HG03280 (cell line): ENCODE results near the gene PRORP.
A peak's percentile ranks its signal among the peaks of the same experiment; 100 is the strongest.
"Not testable (repeated sequence)": the region's sequence is repeated elsewhere in the genome, so short reads cannot be mapped to it uniquely, and the experiment has no call there.

ENCODE experiments used
- ATAC-seq: cut with Tn5 transposase; IDR thresholded peaks from one replicate; pipeline ENCODE4 v1.9.1; 2021; ENCODE audit warnings: mild to moderate bottlenecking, moderate library complexity; ENCODE audit not compliant: unreplicated experiment

Gene PRORP

DNA sequence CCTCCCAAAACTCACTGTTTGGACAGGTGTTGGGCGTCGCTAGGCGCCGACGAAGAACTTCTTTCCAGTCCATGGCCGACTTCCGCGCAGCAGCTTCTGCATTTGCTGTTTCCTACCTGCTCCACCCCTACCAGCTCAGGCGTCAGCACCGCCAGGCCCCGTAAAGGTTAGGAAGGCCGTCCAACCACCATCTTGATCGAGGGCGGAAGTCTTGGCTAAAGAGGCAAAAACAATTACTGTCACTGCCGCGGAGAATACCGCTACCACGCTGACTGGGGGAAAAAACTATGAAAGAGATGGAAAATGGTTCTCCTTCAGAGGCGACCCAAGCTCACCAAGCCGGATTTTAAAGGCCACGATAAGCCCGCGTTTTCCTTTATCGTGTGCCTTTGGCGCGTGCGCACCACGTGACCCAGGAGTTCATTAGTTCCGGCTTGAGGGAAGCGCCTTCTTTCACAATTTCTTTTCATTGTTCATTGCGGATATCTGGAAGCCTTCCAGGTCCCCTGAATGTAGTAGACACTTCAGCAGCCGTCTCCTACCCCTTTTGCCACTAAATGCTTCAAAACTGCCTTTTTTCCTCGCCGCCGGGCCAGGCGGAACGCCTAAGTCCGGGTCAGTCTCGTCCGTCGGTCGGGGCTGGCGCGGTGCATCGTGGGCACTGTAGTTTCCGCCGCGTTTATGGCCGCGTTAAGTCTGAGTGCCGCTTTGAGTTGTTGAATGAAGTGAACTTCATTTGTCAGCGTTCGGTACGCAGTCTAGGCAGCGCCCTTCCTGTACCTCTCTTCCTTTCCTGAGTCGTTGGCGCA is at the start of gene PRORP, which contains the start of gene PPP2R3C:
PRORP (plus strand) TSS at position 666 of the 809 bp plus-strand sequence. CDS start 694 bp downstream, outside the sequence.
PPP2R3C (minus strand) TSS at position 104 of the 809 bp plus-strand sequence; CDS start at position 73, 31 bp downstream.
- peak; percentile 83 for ATAC-seq

DNA sequence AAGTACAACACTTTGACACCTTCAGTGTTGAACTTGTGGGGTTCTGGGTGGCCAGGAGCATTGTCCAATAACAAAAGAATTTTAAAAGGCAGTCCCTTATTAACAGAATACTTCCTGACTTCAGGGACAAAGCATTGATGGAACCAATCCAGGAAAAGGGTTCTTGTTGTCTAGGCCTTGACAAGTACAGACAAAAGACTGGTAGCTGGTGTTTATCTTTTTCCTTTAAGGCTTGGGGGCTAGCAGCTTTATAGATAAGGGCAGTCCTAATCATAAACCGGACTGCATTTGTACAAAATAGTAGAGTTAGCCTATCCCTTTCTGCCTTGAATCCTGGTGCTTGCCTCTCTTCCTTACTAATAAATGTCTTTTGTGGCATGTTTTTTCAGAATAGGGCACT is 48.9 kb upstream of the PRORP start:
- no peak for ATAC-seq

- ATAC-seq, result no peak
Observed at GRCh38 chr14:35078082-35078481, 44.3 kb upstream of the PRORP start.

DNA sequence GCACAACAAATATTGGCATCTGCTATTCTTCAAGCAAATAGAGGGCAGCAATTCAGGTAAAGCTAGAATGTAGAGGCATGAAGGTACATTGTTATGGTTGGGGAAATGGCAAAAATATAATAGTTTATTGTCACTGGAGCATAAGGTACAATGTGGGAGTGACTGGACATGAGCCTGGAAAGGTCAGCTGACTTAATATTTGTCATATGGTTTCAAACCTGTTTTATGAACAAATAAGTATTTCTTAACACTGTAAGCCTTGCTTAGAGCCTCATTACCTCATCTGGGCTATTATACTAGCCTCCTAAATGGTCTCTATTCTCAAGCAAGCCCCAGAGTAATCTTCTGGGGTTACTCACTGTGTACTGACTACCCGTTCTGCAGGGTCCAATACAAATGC is 42.6 kb upstream of the PRORP start:
- no peak for ATAC-seq

GRCh38 chr14:35083530-35084150 is 38.7 kb upstream of the PRORP start:
- no peak for ATAC-seq

DNA sequence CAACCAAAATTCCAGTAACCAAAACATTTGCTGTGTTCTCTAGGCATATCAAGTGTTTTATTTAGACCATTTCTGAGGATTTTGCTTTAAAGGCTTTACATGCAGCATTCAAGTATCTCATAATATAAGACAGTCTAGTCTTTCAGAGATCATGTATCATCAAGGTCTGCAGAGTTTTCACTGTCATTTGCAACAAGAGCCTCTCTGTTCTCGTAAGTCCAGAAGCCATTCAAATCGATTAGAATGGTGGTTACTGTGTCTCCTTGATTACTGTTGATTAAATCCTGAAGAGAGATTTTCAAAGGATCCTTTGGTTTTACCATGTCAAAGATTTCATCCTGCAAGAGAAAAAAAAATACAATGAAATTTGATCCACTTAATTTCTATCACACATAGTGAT is 36.9 kb upstream of the PRORP start:
- no peak for ATAC-seq

- no peak for ATAC-seq
Observed at GRCh38 chr14:35088514-35088913, 33.8 kb upstream of the PRORP start.

GRCh38 chr14:35094645-35095044 is 27.7 kb upstream of the PRORP start:
- not testable (repeated sequence) for ATAC-seq

- ATAC-seq, result no peak
Observed at GRCh38 chr14:35107866-35108265, 14.5 kb upstream of the PRORP start.

GRCh38 chr14:35112641-35113040 is 9.7 kb upstream of the PRORP start:
- ATAC-seq, result no peak

DNA sequence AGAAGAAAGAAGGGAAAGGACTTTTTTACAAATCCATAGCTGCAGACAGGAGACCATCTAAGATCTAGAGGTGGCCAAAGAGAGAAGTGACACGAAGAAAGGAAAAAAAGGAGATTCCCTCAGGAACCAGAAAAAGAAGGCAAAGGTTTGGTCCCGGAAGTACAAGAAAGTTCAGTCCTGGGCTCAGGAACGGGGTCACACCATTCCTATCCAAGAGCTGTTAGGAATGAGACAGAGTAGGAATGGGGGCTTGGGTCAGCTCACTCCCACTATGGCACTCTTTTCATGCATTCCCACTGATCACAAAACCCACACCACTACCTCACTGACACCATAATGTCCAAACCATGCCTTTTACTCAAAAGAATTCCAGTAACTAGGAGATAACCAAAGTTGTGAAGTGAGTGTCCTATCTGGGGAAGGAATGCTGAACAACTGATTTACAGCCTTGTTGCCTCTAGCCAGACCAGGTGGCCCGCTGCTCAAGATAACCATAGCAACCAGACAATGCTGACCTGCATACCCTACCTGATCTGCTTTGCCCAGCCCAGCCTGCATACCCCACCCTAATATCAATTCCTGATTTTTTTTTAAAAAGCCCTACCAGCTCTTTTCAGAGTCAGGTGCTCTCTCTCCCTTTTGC is 8.9 kb upstream of the PRORP start:
- no peak for ATAC-seq

- ATAC-seq, result no peak
Observed at GRCh38 chr14:35114036-35114435, 8.3 kb upstream of the PRORP start.

- no peak for ATAC-seq
Observed at GRCh38 chr14:35116242-35116641, 6.1 kb upstream of the PRORP start.

DNA sequence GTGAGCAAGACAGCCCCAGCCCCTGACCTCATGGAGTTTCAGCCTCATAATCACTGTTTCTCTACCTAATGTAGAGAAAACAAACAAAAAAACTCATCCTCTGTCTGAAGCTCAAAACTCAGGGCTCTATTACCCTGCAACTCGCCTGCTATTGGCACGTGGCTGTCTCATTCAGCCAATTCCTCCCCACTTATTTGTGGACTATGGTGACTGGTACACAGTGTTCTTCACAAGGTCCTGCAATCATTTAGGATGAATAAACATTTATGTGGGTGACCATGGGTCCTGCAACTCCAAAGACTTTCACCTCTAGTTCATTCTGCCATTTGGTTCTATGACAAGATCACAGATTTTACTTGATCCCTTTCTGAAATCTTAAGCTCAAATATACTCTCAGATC is 5.2 kb upstream of the PRORP start:
- ATAC-seq, result no peak

DNA sequence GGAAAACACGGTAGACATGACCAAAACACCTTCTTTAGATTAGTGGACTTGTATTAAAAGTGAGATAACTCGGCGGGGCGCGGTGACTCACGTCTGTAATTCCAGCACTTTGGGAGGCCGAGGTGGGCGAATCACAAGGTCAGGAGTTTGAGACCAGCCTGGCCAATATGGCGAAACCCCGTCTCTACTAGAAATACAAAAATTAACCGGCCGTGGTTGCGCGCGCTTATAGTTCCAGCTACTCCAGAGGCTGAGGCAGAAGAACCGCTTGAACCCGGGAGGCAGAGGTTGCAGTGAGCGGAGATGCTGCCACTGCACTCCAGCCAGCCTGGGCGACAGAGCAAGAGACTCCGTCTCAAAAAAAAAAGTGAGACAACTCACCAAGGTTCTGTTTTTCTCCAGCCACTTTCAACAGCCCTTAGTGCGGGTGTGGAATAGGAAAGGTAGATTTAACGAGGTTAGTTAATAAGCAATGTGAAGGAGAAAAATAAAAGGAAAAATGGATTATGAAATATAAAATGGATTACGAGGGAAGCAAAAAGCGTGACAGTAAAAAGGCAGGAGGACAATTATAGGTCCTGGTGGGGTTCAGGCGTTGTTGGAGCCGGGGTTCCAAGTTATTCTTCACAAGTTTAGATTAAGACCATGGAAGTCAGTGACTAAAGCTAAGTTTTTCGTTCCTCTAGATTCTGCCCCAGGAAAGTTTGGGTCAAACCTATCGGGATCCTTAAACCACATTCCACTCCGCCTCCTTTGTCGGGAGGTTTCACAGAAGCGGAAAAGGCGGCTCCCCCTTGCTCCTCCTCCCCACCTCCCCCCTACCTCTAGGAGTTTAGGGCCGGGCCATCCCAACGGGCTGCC is 1.1 kb upstream of the PRORP start:
- ATAC-seq, result no peak

DNA sequence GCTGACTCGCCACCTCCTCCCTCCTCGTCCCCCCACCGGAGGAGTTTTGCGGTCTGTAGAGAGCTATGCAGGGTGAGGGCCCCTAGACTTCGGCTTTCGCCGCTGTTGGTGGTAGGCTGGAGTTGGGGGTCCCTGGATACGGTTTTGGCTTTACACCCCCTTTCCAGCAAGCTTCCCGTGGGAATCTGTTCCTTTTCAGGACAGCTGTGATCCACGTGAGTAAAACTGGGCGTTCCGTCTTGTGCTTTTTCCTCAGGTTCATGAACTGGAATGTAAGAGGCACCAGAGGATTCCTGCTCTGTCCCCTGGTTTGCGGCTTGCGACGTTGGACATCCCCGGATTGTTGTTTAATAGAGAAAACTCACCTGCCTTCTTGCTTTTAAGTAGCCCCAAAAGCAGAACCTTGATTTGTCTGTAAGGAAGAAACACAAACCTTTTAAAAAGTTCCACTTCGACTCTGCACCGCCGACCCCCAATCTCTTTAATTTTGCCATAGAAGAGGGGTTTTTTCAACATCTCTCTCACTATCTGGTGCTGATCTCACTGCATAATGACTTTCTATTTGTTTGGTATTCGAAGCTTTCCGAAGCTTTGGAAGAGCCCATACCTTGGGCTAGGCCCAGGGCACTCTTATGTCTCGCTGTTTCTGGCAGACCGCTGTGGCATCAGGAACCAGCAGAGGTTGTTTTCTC is 490 bp downstream of the PRORP start:
- ATAC-seq, result peak; percentile 31

DNA sequence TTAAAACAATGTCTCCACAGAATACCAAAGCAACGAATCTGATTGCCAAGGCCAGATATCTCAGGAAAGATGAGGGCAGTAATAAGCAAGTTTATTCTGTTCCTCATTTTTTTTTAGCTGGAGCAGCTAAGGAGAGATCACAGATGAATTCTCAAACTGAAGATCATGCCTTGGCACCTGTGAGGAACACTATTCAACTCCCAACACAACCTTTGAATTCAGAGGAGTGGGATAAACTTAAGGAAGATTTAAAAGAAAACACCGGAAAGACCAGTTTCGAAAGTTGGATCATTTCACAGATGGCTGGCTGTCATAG is 994 bp downstream of the PRORP start:
- no peak for ATAC-seq

DNA sequence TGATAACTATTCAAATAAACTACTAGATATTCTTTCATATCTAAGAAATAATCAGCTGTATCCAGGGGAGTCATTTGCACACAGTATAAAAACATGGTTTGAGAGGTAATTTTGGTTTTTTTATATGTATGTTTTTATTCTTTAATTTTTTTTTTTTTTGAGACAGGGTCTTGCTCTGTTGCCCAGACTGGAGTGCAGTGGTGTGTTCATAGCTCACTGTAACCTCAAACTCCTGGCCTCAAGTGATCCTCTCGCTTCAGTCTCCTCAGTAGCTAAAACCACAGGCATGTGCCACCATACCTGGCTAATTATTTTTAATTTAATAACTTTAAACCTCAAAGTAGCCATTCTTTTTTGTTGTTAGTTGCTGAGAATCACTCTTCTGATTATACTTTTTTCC is 1.8 kb downstream of the PRORP start:
- no peak for ATAC-seq

DNA sequence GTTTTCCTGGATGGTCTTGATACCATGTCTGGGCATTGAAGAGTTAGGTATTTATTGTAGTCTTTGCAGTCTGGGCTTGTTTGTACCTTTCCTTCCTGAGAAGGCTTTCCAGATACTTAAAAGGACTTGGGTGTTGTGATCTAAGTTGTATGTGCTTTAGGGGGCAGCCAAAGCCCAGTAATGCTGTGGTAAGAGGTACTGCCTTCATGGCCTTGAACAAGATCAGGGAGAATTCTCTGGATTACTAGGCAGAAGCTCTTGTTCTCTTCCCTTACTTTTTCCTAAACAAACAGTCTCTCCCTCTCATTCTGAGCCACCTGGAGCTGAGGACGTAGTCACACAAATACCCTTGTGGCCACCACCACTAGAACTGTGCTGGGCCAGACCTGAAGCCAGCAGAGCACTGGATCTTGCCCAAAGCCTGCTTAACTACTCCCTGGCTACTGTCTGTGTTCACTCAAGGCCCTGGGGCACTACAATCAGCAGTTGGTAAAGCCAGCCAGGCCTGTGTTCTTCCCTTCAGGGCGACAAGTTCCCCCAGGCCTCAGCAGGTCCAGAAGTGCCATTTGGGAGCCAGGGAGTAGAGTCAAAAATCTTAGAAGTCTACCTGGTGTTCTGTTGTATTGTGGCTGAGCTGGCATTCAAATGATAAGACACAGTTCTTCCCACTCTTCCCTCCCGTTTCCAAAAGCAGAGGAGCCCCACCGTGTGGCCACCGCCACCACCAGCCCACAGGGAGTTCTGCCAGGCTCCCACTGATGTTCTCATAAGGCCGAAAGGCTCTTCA is 11.4 kb downstream of the PRORP start:
- ATAC-seq, result no peak
